Panc1 (cell line): Measurements from ENCODE around the gene TRAPPC8.

Experiments
- POLR2AphosphoS5 ChIP-seq: IDR thresholded peaks from 2 replicates; pipeline ENCODE4 v1.6.1; 2012; ENCODE audit warnings: mild to moderate bottlenecking, low read depth, low read length, moderate library complexity
- SIN3A ChIP-seq: IDR thresholded peaks from 2 replicates; pipeline ENCODE4 v1.6.1; 2012; ENCODE audit warnings: low read depth, mild to moderate bottlenecking, low read length, moderate library complexity, borderline replicate concordance; ENCODE audit not compliant: insufficient read depth
- TCF7L2 ChIP-seq: IDR thresholded peaks from 2 replicates; pipeline ENCODE4 v1.6.1; 2011; ENCODE audit warnings: mild to moderate bottlenecking, low read depth, low read length, inconsistent platforms
- TF ChIP-seq, protein P1 (sequence below): fragments of 450-650 bp; IDR thresholded peaks from 2 replicates; pipeline ENCODE4 v1.5.1; 2017; ENCODE audit warnings: mild to moderate bottlenecking
- TF ChIP-seq, protein P2 (sequence below), 2 experiments: IDR thresholded peaks; 2 replicates each; pipeline ENCODE4 v1.6.1; 2011 to 2012; ENCODE audit warnings: low read depth in 2 of 2, control low read depth in 1 of 2, low read length in 1 of 2, mild to moderate bottlenecking in 1 of 2, moderate library complexity in 1 of 2; ENCODE audit not compliant: insufficient read depth in 1 of 2

GRCh38 chr18:31978616-31979015 lies 35.7 kb upstream of the TRAPPC8 start:
- TF ChIP-seq, protein P1, sequence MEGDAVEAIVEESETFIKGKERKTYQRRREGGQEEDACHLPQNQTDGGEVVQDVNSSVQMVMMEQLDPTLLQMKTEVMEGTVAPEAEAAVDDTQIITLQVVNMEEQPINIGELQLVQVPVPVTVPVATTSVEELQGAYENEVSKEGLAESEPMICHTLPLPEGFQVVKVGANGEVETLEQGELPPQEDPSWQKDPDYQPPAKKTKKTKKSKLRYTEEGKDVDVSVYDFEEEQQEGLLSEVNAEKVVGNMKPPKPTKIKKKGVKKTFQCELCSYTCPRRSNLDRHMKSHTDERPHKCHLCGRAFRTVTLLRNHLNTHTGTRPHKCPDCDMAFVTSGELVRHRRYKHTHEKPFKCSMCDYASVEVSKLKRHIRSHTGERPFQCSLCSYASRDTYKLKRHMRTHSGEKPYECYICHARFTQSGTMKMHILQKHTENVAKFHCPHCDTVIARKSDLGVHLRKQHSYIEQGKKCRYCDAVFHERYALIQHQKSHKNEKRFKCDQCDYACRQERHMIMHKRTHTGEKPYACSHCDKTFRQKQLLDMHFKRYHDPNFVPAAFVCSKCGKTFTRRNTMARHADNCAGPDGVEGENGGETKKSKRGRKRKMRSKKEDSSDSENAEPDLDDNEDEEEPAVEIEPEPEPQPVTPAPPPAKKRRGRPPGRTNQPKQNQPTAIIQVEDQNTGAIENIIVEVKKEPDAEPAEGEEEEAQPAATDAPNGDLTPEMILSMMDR, result no peak
- TF ChIP-seq SIN3A, result no peak
- TF ChIP-seq POLR2AphosphoS5, result no peak
- TF ChIP-seq, protein P2, sequence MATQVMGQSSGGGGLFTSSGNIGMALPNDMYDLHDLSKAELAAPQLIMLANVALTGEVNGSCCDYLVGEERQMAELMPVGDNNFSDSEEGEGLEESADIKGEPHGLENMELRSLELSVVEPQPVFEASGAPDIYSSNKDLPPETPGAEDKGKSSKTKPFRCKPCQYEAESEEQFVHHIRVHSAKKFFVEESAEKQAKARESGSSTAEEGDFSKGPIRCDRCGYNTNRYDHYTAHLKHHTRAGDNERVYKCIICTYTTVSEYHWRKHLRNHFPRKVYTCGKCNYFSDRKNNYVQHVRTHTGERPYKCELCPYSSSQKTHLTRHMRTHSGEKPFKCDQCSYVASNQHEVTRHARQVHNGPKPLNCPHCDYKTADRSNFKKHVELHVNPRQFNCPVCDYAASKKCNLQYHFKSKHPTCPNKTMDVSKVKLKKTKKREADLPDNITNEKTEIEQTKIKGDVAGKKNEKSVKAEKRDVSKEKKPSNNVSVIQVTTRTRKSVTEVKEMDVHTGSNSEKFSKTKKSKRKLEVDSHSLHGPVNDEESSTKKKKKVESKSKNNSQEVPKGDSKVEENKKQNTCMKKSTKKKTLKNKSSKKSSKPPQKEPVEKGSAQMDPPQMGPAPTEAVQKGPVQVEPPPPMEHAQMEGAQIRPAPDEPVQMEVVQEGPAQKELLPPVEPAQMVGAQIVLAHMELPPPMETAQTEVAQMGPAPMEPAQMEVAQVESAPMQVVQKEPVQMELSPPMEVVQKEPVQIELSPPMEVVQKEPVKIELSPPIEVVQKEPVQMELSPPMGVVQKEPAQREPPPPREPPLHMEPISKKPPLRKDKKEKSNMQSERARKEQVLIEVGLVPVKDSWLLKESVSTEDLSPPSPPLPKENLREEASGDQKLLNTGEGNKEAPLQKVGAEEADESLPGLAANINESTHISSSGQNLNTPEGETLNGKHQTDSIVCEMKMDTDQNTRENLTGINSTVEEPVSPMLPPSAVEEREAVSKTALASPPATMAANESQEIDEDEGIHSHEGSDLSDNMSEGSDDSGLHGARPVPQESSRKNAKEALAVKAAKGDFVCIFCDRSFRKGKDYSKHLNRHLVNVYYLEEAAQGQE (IDR thresholded peaks at IDR 0.05; ENCODE audit: insufficient read depth in 1 of 2, low read depth in 2 of 2, low read length in 1 of 2), result no peak
- TF ChIP-seq TCF7L2, result no peak
